Measurements from ENCODE around the gene AMFR.

Gene AMFR

GRCh38 chr16:56332464-56333079 lies 92.8 kb downstream of the AMFR start:
- TF ChIP-seq CTCF (IDR thresholded peaks at IDR 0.05): no peak
- Histone ChIP-seq H3K4me1 (ENCODE audit: control insufficient read depth in 1 of 2, insufficient read depth in 1 of 2, low read depth in 1 of 2, low read length in 1 of 2) (no peaks in the 10 kb centered on the region), H3K36me3 (no peaks in the 10 kb centered on the region), H3K4me3 (ENCODE audit: low read depth in 1 of 2, low read length in 1 of 2) (no peak overlapping the region), H3K27me3 (no peaks in the 10 kb centered on the region), H3K27ac (no peak overlapping the region), H3K9me3 (no peaks in the 10 kb centered on the region)

GRCh38 chr16:56331915-56332314 lies 93.4 kb downstream of the AMFR start:
- no peaks in the 10 kb centered on the region for H3K36me3 ChIP-seq
- no peak overlapping the region for H3K27ac ChIP-seq
- no peak overlapping the region for H3K4me3 ChIP-seq (ENCODE audit: low read depth in 1 of 2, low read length in 1 of 2)
- no peaks in the 10 kb centered on the region for H3K9me3 ChIP-seq
- H3K27me3 ChIP-seq: no peaks in the 10 kb centered on the region
- TF ChIP-seq CTCF (IDR thresholded peaks at IDR 0.05): no peak
- H3K4me1 ChIP-seq (ENCODE audit: control insufficient read depth in 1 of 2, insufficient read depth in 1 of 2, low read depth in 1 of 2, low read length in 1 of 2): no peaks in the 10 kb centered on the region

GRCh38 chr16:56331399-56331798 lies 93.9 kb downstream of the AMFR start:
- H3K36me3 ChIP-seq: no peaks in the 10 kb centered on the region
- no peak overlapping the region for H3K4me3 ChIP-seq (ENCODE audit: low read depth in 1 of 2, low read length in 1 of 2)
- H3K27me3 ChIP-seq: no peaks in the 10 kb centered on the region
- H3K9me3 ChIP-seq: no peaks in the 10 kb centered on the region
- no peak for TF ChIP-seq CTCF (IDR thresholded peaks at IDR 0.05)
- no peaks in the 10 kb centered on the region for H3K4me1 ChIP-seq (ENCODE audit: control insufficient read depth in 1 of 2, insufficient read depth in 1 of 2, low read depth in 1 of 2, low read length in 1 of 2)
- H3K27ac ChIP-seq: no peak overlapping the region

- no peak for TF ChIP-seq CTCF (IDR thresholded peaks at IDR 0.05)
- no peaks in the 10 kb centered on the region for H3K27me3 ChIP-seq
- H3K27ac ChIP-seq: no peak overlapping the region
- no peaks in the 10 kb centered on the region for H3K4me1 ChIP-seq (ENCODE audit: control insufficient read depth in 1 of 2, insufficient read depth in 1 of 2, low read depth in 1 of 2, low read length in 1 of 2)
- H3K4me3 ChIP-seq (ENCODE audit: low read depth in 1 of 2, low read length in 1 of 2): no peak overlapping the region
- H3K9me3 ChIP-seq: no peaks in the 10 kb centered on the region
- no peaks in the 10 kb centered on the region for H3K36me3 ChIP-seq
Measured at GRCh38 chr16:56330476-56330875, 94.9 kb downstream of the AMFR start.

GRCh38 chr16:56329887-56330286 lies 95.5 kb downstream of the AMFR start:
- H3K36me3 ChIP-seq: no peaks in the 10 kb centered on the region
- H3K27ac ChIP-seq: no peak overlapping the region
- no peaks in the 10 kb centered on the region for H3K9me3 ChIP-seq
- no peaks in the 10 kb centered on the region for H3K4me1 ChIP-seq (ENCODE audit: control insufficient read depth in 1 of 2, insufficient read depth in 1 of 2, low read depth in 1 of 2, low read length in 1 of 2)
- no peak for TF ChIP-seq CTCF (IDR thresholded peaks at IDR 0.05)
- no peak overlapping the region for H3K4me3 ChIP-seq (ENCODE audit: low read depth in 1 of 2, low read length in 1 of 2)
- no peaks in the 10 kb centered on the region for H3K27me3 ChIP-seq

All from neutrophil (primary cell).